K562 (cell line): ENCODE data around the gene ANTKMT. TPM values are rescaled to one million over a fixed set of nuclear protein-coding genes. Genes with fewer than 3 reads are reported as not detected.

Experiments
- ATAC-seq: fragments of 200-7000 bp; cut with Tn5 transposase; 3 replicates; pipeline ENCODE4 v1.9.1; 2020; ENCODE audit warnings: moderate library complexity
- BruUV-seq: library from RNA; stranded (reverse); fragments of 400-500 nt; replicated peaks from 2 replicates; lab custom pipeline; 2021; lab: Mats Ljungman, UMichigan
- CTCF ChIA-PET: fragments of 300-600 bp; formaldehyde crosslinking; extraction: SDS; loops from one replicate; lab custom pipeline; 2021; ENCODE audit warnings: low intra/inter-chr PET ratio; lab: Yijun Ruan, JAX
- POLR2A ChIA-PET: fragments of 300-600, 350-650 bp; sonication (Branson Sonifier 250); formaldehyde crosslinking; extraction: SDS; loops from one replicate; lab custom pipeline; 2021; ENCODE audit warnings: antibody characterized with exemption, inconsistent platforms; lab: Yijun Ruan, JAX
- DNase-seq, 4 experiments: peaks; one replicate each; pipeline versions ENCODE4 v3.0.0 to v3.0.0-alpha.2; 2011 to 2018; ENCODE audit warnings: low spot score in 3 of 4, mixed read lengths in 3 of 4; ENCODE audit errors: extremely low read depth in 1 of 4
- FAIRE-seq: peaks from 2 replicates; lab custom pipeline; 2011; peaks lifted over from hg19 to GRCh38; lab: Jason Lieb, UNC
- H2AFZ ChIP-seq: 2 replicates; pipeline ENCODE4 v1.6.0; 2011; ENCODE audit warnings: low read depth, low read length, control low read depth, inconsistent platforms
- H3K27ac ChIP-seq: fragments of 200-600 bp; 3 replicates; pipeline ENCODE4 v1.8.0; 2011; ENCODE audit warnings: low read depth, mild to moderate bottlenecking, control low read depth, inconsistent platforms, low read length, moderate library complexity, mixed read lengths; ENCODE audit errors: extremely low read depth
- H3K27me3 ChIP-seq, 2 experiments: fragments of 300-600 bp in 1 of 2; 2 replicates in 1 of 2; 3 replicates in 1 of 2; pipeline versions ENCODE4 v1.6.0 to v1.8.0; 2011; ENCODE audit warnings: inconsistent platforms in 2 of 2, low read length in 2 of 2, mild to moderate bottlenecking in 1 of 2, mixed read lengths in 1 of 2, moderate library complexity in 1 of 2; ENCODE audit not compliant: control insufficient read depth in 2 of 2, insufficient read depth in 2 of 2
- H3K36me3 ChIP-seq: fragments of 300-600 bp; 3 replicates; pipeline ENCODE4 v1.8.0; 2011; ENCODE audit warnings: mild to moderate bottlenecking, low read length, inconsistent platforms; ENCODE audit not compliant: control insufficient read depth, insufficient read depth
- H3K4me1 ChIP-seq, 2 experiments: fragments of 200-600 bp in 1 of 2; replicated peaks in 1 of 2; 2 replicates in 1 of 2; 3 replicates in 1 of 2; pipeline versions ENCODE4 v1.5.1 to v1.8.0; 2011; ENCODE audit warnings: inconsistent platforms in 2 of 2, low read length in 2 of 2, mild to moderate bottlenecking in 1 of 2, mixed read lengths in 1 of 2, moderate library complexity in 1 of 2; ENCODE audit not compliant: control insufficient read depth in 2 of 2, insufficient read depth in 2 of 2
- H3K4me2 ChIP-seq: 2 replicates; pipeline ENCODE4 v1.6.1; 2011; ENCODE audit warnings: low read length, control low read depth, inconsistent platforms, mixed read lengths; ENCODE audit not compliant: insufficient read depth
- H3K4me3 ChIP-seq: fragments of 200-600 bp; sonication (generic), shearing (Covaris generic); 2 replicates; pipeline ENCODE4 v1.5.1; 2016; ENCODE audit warnings: control low read depth, inconsistent platforms
- H3K79me2 ChIP-seq: fragments of 200-600 bp; 3 replicates; pipeline ENCODE4 v1.8.0; 2011; ENCODE audit warnings: low read length, inconsistent platforms; ENCODE audit not compliant: control insufficient read depth, insufficient read depth
- H3K9ac ChIP-seq, 2 experiments: 2 replicates each; pipeline versions ENCODE4 v1.6.0 to v1.6.1; 2011; ENCODE audit warnings: low read depth in 2 of 2, low read length in 2 of 2, control low read depth in 1 of 2, inconsistent platforms in 1 of 2, mild to moderate bottlenecking in 1 of 2, mixed read lengths in 1 of 2; ENCODE audit not compliant: insufficient read depth in 1 of 2
- H3K9me1 ChIP-seq: one replicate; pipeline ENCODE4 v1.6.0; 2011; ENCODE audit warnings: inconsistent platforms, mild to moderate bottlenecking, low read length, moderate library complexity; ENCODE audit not compliant: control insufficient read depth, insufficient read depth
- H3K9me3 ChIP-seq: replicated peaks from 2 replicates; pipeline ENCODE4 v1.5.1; 2011; ENCODE audit warnings: low read depth, low read length, inconsistent platforms; ENCODE audit not compliant: control insufficient read depth, insufficient read depth
- H4K20me1 ChIP-seq: replicated peaks from 2 replicates; pipeline ENCODE4 v1.6.1; 2011; ENCODE audit warnings: low read length, inconsistent platforms, mixed read lengths; ENCODE audit not compliant: control insufficient read depth, insufficient read depth
- CTCFL ChIP-seq: IDR thresholded peaks from 2 replicates; pipeline ENCODE4 v1.6.1; 2011; ENCODE audit warnings: borderline replicate concordance, low read depth, mild to moderate bottlenecking, moderate library complexity, low read length; ENCODE audit not compliant: insufficient read depth, poor library complexity, severe bottlenecking
- HEY1 ChIP-seq: fragments of 250-450 bp; sonication (Bioruptor Pico); IDR thresholded peaks from 2 replicates; pipeline ENCODE4 v1.5.0; 2020; ENCODE audit warnings: mild to moderate bottlenecking, moderate library complexity, borderline replicate concordance
- MYBL2 ChIP-seq, 2 experiments: fragments of 450-650 bp in 1 of 2; sonication (generic) in 1 of 2; formaldehyde crosslinking in 1 of 2; IDR thresholded peaks; 2 replicates each; pipeline versions ENCODE4 v1.6.1 to v1.8.1; 2017 to 2022; ENCODE audit warnings: borderline replicate concordance in 1 of 2, inconsistent platforms in 1 of 2, low read depth in 1 of 2, mild to moderate bottlenecking in 1 of 2, missing genetic modification reagents in 1 of 2, moderate library complexity in 1 of 2
- RREB1 ChIP-seq: fragments of 250-450 bp; sonication (Bioruptor Pico); IDR thresholded peaks from 2 replicates; pipeline ENCODE4 v1.4.0; 2020
- ZBTB26 ChIP-seq: fragments of 450-650 bp; formaldehyde crosslinking; IDR thresholded peaks from 2 replicates; pipeline ENCODE4 v1.4.0; 2022; ENCODE audit warnings: missing genetic modification characterization
- ZC3H8 ChIP-seq: fragments of 450-650 bp; IDR thresholded peaks from 2 replicates; pipeline ENCODE4 v1.6.1; 2017
- ZNF717 ChIP-seq: fragments of 250-450 bp; sonication (Bioruptor Pico); IDR thresholded peaks from 2 replicates; pipeline ENCODE4 v1.5.0; 2021
- WGBS: fragments of 100-300 bp; shearing (Covaris generic); methylation state at CpG from one replicate; pipeline ENCODE4 v1.1.6; 2016; ENCODE audit warnings: low coverage, mixed read lengths; ENCODE audit not compliant: insufficient coverage; ENCODE audit errors: missing lambda C conversion rate; 5-methylcytosine and 5-hydroxymethylcytosine counted together
- in situ Hi-C: fragments of 300-500 bp; cut with MboI; formaldehyde crosslinking; loops from 4 replicates; pipeline ENCODE4 v1.15.0; 2018; ENCODE audit warnings: inconsistent platforms, mixed read lengths
- intact Hi-C: fragments of 100-400 bp; cut with micrococcal nuclease; formaldehyde crosslinking; loops from 2 replicates; pipeline ENCODE4 v1.14.2; 2022
- polyA plus RNA-seq, 8 experiments: library from polyadenylated mRNA; depleted of rRNA in 4 of 8; stranded (reverse) in 5 of 8; unstranded in 3 of 8; fragments of >200 nt; fragmentation: Nextera tagmentation in 2 of 8; fragmentation: Illumina TruSeq in 1 of 8; extraction: Ambion mirVana in 2 of 8; extraction: Trizol in 1 of 8; gene quantifications; 2 replicates each; pipeline versions ENCODE4 v1.2.1 to v1.2.3, GENCODE V29; 2011 to 2014; ENCODE audit warnings: inconsistent platforms in 1 of 8, missing spikeins in 1 of 8
- total RNA-seq, 7 experiments: library from RNA; depleted of rRNA in 6 of 7; stranded (reverse); fragments of >200 nt in 6 of 7; fragmentation: Illumina TruSeq in 2 of 7; extraction: Trizol in 2 of 7; gene quantifications; 2 replicates each; pipeline versions ENCODE4 v1.2.1 to v1.2.3, GENCODE V29; 2011 to 2021; ENCODE audit warnings: low replicate concordance in 1 of 7
- TF ChIP-seq, protein P1 (sequence below): fragments of 200-800 bp; sonication (Bioruptor generic); IDR thresholded peaks from 2 replicates; pipeline ENCODE4 v1.6.1; 2017; ENCODE audit warnings: missing genetic modification characterization, missing compliant biosample characterization

The ANTKMT gene
- total and polyA plus RNA-seq, 9 of the 15 experiments (the other 6 are each of a cell fraction or from before 2014, with no cell fraction given) = 0.58 to 217 (median 19.1) TPM

DNA sequence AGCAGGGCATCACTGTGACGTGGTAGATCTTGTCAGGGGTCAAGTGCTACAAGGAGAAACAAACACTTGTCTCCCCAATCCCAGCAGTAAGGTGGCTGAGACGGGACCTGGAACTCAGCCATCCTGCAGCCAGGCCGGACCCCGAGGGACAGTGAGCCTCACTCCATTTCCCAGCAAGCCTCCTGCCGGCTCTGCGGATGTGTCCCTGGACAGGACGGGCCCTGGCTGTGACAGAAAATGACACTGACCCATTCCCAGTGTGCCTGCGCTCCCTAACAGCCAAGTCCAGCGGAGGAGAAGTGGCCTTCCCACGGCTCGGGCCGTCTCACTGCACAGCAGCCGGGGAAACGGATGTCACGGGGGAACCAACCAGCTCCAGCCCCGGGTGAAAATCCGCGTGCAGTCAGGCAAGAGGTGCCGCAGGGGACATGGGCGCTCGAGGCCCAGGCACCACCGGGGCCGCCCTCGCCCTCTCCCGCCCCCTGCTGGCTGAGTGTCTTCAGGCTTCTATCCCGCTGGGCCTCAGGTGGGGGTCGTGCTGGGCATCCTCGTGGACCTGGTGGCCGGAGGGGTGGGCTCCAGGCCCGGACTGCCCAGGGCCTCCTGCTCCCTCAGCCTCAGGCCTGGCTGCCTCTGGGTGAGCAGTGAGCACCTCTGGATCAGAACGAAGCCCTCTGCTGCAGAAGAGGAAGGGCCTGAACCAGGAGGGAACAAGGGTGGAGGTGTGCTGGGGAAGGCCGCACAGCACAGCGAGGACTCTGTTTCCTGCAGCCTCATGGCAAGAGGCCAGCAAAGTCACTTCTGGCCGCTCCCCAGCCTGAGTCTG lies 12.6 kb downstream of the ANTKMT start:
- in situ Hi-C loops = no loop called here
- H3K36me3 ChIP-seq = peaks cover 87% of the 10 kb centered on the region; the same call in 2 of the 3 replicates
- H3K4me2 ChIP-seq = no peak overlapping the region
- no peaks in the 10 kb centered on the region for H3K9me3 ChIP-seq
- intact Hi-C loops = no loop called here
- no peaks in the 10 kb centered on the region; the same call in 1 of the 2 replicates for H4K20me1 ChIP-seq
- H3K79me2 ChIP-seq = peaks cover 15% of the 10 kb centered on the region
- no peak overlapping the region for H2AFZ ChIP-seq
- peaks cover 13 to 96% of the 10 kb centered on the region in 2 experiments for H3K4me1 ChIP-seq
- DNase-seq = peak; percentile 48 to 61 (median 56)
- 78% methylated on average over 19 of the region's 34 CpGs for WGBS
- H3K27ac ChIP-seq = no peak overlapping the region
- peaks cover 6% of the 10 kb centered on the region for H3K9me1 ChIP-seq
- FAIRE-seq = no peak
- peak overlapping the region in 1 of 2 experiments; percentile 89; a peak in 2 of 4 replicates for H3K9ac ChIP-seq
- CTCF ChIA-PET = interaction anchor here (0.6 kb wide), 1 partner anchor 52 kb away, joined by 3 read pairs; no protein-coding TSS in a partner anchor
- BruUV-seq = no TSS peak
- H3K27me3 ChIP-seq = no peaks in the 10 kb centered on the region
- no peak overlapping the region for H3K4me3 ChIP-seq
- POLR2A ChIA-PET = interaction anchor here (0.6 kb wide), 1 partner anchor 88 kb away, joined by 3 read pairs; no protein-coding TSS in a partner anchor
- ATAC-seq = peak; percentile 71
- TF ChIP-seq HEY1 (CRISPR knock-in tag) (no peak), ZBTB26 (CRISPR knock-in tag) (no peak), CTCFL (peak; percentile 79), ZNF717 (CRISPR knock-in tag) (no peak), ZC3H8 (no peak), RREB1 (no peak), MYBL2 (IDR thresholded peaks at IDR 0.05; ENCODE audit: low read depth) (no peak), MYBL2 (CRISPR knock-in tag; IDR thresholded peaks at IDR 0.05; ENCODE audit: borderline replicate concordance) (no peak)
- TF ChIP-seq, protein P1, sequence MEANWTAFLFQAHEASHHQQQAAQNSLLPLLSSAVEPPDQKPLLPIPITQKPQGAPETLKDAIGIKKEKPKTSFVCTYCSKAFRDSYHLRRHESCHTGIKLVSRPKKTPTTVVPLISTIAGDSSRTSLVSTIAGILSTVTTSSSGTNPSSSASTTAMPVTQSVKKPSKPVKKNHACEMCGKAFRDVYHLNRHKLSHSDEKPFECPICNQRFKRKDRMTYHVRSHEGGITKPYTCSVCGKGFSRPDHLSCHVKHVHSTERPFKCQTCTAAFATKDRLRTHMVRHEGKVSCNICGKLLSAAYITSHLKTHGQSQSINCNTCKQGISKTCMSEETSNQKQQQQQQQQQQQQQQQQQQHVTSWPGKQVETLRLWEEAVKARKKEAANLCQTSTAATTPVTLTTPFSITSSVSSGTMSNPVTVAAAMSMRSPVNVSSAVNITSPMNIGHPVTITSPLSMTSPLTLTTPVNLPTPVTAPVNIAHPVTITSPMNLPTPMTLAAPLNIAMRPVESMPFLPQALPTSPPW (CRISPR knock-in tag) = no peak
